Measurements from ENCODE around the gene IGSF3. TPM values are rescaled to one million over a fixed set of nuclear protein-coding genes. Genes with fewer than 3 reads are reported as not detected.

The IGSF3 gene
- total and polyA plus RNA-seq, 2 experiments from 2014 or later = 8.8 to 34.0 TPM

- DNase-seq (ENCODE audit: low spot score) = no peak
- H3K4me2 ChIP-seq = no peak overlapping the region
- H3K9me3 ChIP-seq (ENCODE audit: low read depth) = no peaks in the 10 kb centered on the region
- no peaks in the 10 kb centered on the region for H3K9me2 ChIP-seq (replicated peaks; ENCODE audit: insufficient read depth)
- TF ChIP-seq EZH2phosphoT487 (IDR thresholded peaks at IDR 0.05; ENCODE audit: low read depth, severe bottlenecking, unreplicated experiment) (no peak), EZH2 (IDR thresholded peaks at IDR 0.05; ENCODE audit: borderline replicate concordance) (no peak), CTCF (IDR thresholded peaks at IDR 0.05; ENCODE audit: poor library complexity) (no peak)
- H3K79me2 ChIP-seq = no peaks in the 10 kb centered on the region
- no peak overlapping the region for H3K27ac ChIP-seq
- H2AFZ ChIP-seq = no peak overlapping the region
- peaks cover 6% of the 10 kb centered on the region for H3K4me1 ChIP-seq (ENCODE audit: insufficient read depth)
- 87% methylated on average over 2 of the region's 2 CpGs for WGBS (ENCODE audit: low lambda C conversion rate, missing lambda C conversion rate)
- H3K36me3 ChIP-seq (replicated peaks; ENCODE audit: insufficient read depth, low read depth) = no peaks in the 10 kb centered on the region
- no peaks in the 10 kb centered on the region for H4K20me1 ChIP-seq (ENCODE audit: insufficient read depth, poor library complexity, severe bottlenecking)
- H3K27me3 ChIP-seq = no peaks in the 10 kb centered on the region
- H3K4me3 ChIP-seq = no peak overlapping the region
Observed at GRCh38 chr1:116698244-116698595, 30.7 kb upstream of the IGSF3 start.

- no peaks in the 10 kb centered on the region for H4K20me1 ChIP-seq (ENCODE audit: insufficient read depth, poor library complexity, severe bottlenecking)
- H3K9me3 ChIP-seq (ENCODE audit: low read depth) = no peaks in the 10 kb centered on the region
- WGBS (ENCODE audit: low lambda C conversion rate, missing lambda C conversion rate) = 86% methylated on average over 4 of the region's 4 CpGs
- H3K79me2 ChIP-seq = no peaks in the 10 kb centered on the region
- H3K4me3 ChIP-seq = no peak overlapping the region
- H3K27me3 ChIP-seq = no peaks in the 10 kb centered on the region
- no peak overlapping the region for H3K27ac ChIP-seq
- TF ChIP-seq EZH2 (IDR thresholded peaks at IDR 0.05; ENCODE audit: borderline replicate concordance) = no peak
- TF ChIP-seq EZH2phosphoT487 (IDR thresholded peaks at IDR 0.05; ENCODE audit: low read depth, severe bottlenecking, unreplicated experiment) = no peak
- no peak for TF ChIP-seq CTCF (IDR thresholded peaks at IDR 0.05; ENCODE audit: poor library complexity)
- H3K4me2 ChIP-seq = no peak overlapping the region
- H3K4me1 ChIP-seq (ENCODE audit: insufficient read depth) = peaks cover 6% of the 10 kb centered on the region
- H3K36me3 ChIP-seq (replicated peaks; ENCODE audit: insufficient read depth, low read depth) = no peaks in the 10 kb centered on the region
- no peak overlapping the region for H2AFZ ChIP-seq
- no peak for DNase-seq (ENCODE audit: low spot score)
- H3K9me2 ChIP-seq (replicated peaks; ENCODE audit: insufficient read depth) = no peaks in the 10 kb centered on the region
Observed at GRCh38 chr1:116697548-116698243, 30.2 kb upstream of the IGSF3 start.

DNA sequence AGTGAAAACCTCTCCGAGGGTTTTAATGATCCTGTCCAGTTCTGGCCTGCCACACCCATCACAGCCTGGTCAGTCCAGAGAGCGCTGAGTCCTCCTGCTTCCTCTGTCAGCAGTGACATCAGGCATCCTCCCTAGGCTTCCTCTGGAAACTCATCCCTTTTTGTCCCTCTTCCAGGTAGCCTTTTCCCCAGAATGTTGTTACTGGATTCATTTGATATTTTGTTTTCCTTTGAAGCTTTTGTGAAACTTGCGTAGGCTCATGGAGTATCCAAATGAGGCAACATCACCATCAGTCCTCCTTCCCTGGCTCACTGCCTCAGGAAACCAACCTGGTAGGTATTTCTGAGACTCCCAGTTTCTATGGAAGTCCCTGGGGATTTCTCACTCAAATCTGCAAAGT lies 27.0 kb upstream of the IGSF3 start:
- H3K4me2 ChIP-seq = no peak overlapping the region
- no peak for DNase-seq (ENCODE audit: low spot score)
- H3K4me3 ChIP-seq = no peak overlapping the region

GRCh38 chr1:116693759-116694480 lies 26.4 kb upstream of the IGSF3 start:
- Histone ChIP-seq H4K20me1 (ENCODE audit: insufficient read depth, poor library complexity, severe bottlenecking) (no peaks in the 10 kb centered on the region), H3K36me3 (replicated peaks; ENCODE audit: insufficient read depth, low read depth) (no peaks in the 10 kb centered on the region), H3K9me2 (replicated peaks; ENCODE audit: insufficient read depth) (no peaks in the 10 kb centered on the region), H2AFZ (no peak overlapping the region), H3K27ac (no peak overlapping the region), H3K9me3 (ENCODE audit: low read depth) (no peaks in the 10 kb centered on the region), H3K79me2 (no peaks in the 10 kb centered on the region), H3K4me1 (ENCODE audit: insufficient read depth) (peaks cover 11% of the 10 kb centered on the region), H3K4me2 (no peak overlapping the region), H3K4me3 (no peak overlapping the region), H3K27me3 (no peaks in the 10 kb centered on the region)
- 89% methylated on average over 5 of the region's 5 CpGs for WGBS (ENCODE audit: low lambda C conversion rate, missing lambda C conversion rate)
- TF ChIP-seq CTCF (IDR thresholded peaks at IDR 0.05; ENCODE audit: poor library complexity) = no peak
- no peak for TF ChIP-seq EZH2 (IDR thresholded peaks at IDR 0.05; ENCODE audit: borderline replicate concordance)
- TF ChIP-seq EZH2phosphoT487 (IDR thresholded peaks at IDR 0.05; ENCODE audit: low read depth, severe bottlenecking, unreplicated experiment) = no peak
- no peak for DNase-seq (ENCODE audit: low spot score)

More for the DNA sequence above, 27.0 kb upstream of the IGSF3 start:
- H2AFZ ChIP-seq = no peak overlapping the region
- H3K4me1 ChIP-seq (ENCODE audit: insufficient read depth) = peaks cover 11% of the 10 kb centered on the region
- H3K27me3 ChIP-seq = no peaks in the 10 kb centered on the region
- WGBS (ENCODE audit: low lambda C conversion rate, missing lambda C conversion rate) = 86% methylated on average over 3 of the region's 3 CpGs
- no peaks in the 10 kb centered on the region for H3K9me3 ChIP-seq (ENCODE audit: low read depth)
- H3K79me2 ChIP-seq = no peaks in the 10 kb centered on the region
- H3K36me3 ChIP-seq (replicated peaks; ENCODE audit: insufficient read depth, low read depth) = no peaks in the 10 kb centered on the region
- no peak overlapping the region for H3K27ac ChIP-seq
- H3K9me2 ChIP-seq (replicated peaks; ENCODE audit: insufficient read depth) = no peaks in the 10 kb centered on the region
- H4K20me1 ChIP-seq (ENCODE audit: insufficient read depth, poor library complexity, severe bottlenecking) = no peaks in the 10 kb centered on the region
- TF ChIP-seq EZH2phosphoT487 (IDR thresholded peaks at IDR 0.05; ENCODE audit: low read depth, severe bottlenecking, unreplicated experiment) (no peak), EZH2 (IDR thresholded peaks at IDR 0.05; ENCODE audit: borderline replicate concordance) (no peak)
